HG02642 (cell line): Measurements from ENCODE around the gene PHF11.

Experiments
- ATAC-seq: cut with Tn5 transposase; IDR thresholded peaks from one replicate; pipeline ENCODE4 v1.9.1; 2021; ENCODE audit warnings: mild to moderate bottlenecking; ENCODE audit not compliant: unreplicated experiment, poor library complexity

Gene PHF11

DNA sequence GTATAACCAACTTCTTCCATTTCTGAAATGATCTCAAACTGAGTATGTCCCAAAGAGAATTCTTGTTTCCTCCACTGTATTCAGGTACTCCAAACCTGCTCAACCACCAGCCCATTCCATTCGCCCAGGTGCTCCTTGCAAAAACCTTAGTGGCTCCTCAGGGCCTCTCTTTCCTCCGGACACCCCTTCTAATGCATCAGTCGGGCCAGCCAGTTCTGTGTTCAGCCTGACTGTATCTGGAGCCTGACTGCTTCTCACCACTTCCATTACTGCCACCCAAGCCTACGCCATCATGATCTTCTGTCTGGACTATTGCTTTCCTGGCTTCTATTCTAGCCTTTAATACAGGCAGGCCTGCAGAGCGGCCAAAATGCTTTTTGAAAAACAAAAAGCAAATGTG lies 1.5 kb downstream of the PHF11 start:
- ATAC-seq = no peak

DNA sequence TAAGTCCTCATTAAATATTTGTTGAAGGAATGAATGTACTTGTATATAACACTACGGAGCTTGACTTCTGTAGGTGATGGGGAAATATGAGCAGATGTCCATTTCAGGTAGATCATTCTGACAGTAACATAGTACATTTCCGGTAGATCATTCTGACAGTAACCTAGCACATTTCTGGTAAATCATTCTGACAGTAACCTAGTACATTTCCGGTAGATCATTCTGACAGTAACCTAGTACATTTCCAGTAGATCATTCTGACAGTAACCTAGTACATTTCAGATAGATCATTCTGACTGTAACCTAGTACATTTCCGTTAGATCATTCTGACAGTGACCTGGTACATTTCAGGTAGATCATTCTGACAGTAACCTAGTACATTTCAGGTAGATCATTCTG lies 2.5 kb downstream of the PHF11 start:
- no peak for ATAC-seq

- ATAC-seq = no peak
These were observed 4.3 kb downstream of the PHF11 start for GRCh38 chr13:49499889-49500660.

- no peak for ATAC-seq
These were observed 7.2 kb downstream of the PHF11 start for GRCh38 chr13:49502954-49503353.

- ATAC-seq = no peak
These were observed 8.2 kb downstream of the PHF11 start for GRCh38 chr13:49503951-49504350.

GRCh38 chr13:49512578-49512977 lies 16.8 kb downstream of the PHF11 start:
- ATAC-seq = no peak

DNA sequence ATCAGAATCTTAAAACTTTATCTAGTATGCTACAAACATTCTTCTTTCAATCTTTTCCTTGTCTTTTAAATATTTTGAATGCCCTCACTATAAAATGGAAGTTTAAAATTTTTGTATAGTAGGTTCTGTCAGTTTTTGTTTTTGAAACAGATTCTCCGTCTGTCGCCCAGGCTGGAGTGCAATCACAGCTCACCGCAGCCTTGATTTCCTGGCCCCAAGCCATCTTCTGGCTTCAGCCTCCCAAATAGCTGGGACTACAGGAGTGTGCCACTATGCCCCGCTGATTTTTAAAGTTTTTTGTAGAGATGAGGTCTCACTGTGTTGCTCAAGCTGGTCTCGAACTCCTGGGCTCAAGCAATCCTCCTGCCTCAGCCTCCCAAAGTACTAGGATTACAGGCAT lies 20.7 kb downstream of the PHF11 start:
- ATAC-seq = no peak

- ATAC-seq = no peak
These were observed 21.7 kb downstream of the PHF11 start for GRCh38 chr13:49517461-49517860.

- ATAC-seq = no peak
These were observed 25.5 kb downstream of the PHF11 start for GRCh38 chr13:49521224-49521623.

GRCh38 chr13:49524740-49525501 lies 29.2 kb downstream of the PHF11 start:
- no peak for ATAC-seq

DNA sequence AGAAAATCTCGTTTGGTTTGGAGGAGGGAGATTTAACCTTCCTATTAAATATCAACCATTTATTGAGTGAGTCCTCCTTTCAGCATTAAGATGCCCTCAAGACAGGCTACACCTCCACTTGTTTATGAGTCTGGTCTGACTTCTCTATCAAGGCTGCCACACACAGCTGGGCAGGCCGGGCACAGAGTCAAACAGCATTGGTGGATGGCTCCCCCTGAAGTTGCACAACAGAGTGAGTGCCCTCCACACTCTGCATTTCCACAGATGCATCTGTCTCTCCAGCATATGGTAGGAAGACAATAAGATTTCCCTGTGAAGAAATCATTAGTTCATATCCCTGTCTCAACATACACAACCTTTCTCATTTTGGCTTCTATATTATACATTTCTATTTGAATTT lies 31.4 kb downstream of the PHF11 start:
- ATAC-seq = no peak

DNA sequence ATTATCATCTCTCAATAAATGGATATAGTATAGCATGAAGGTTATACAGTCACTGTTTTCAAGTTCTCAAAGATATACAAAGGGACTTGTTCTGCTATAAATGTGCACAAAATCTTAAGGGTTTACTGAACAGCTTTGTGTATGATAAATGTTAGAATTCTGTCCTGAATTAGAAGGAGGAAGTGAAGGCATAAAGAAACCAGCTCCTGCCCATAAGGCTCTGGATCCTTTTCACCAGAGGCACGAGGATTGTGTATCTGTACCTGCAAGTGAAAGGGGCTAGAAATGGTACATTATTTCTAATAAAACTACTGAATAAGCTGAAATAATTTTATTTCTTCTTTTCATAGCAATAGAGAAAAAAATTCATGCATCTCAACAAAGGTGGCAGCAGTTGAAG lies 32.4 kb downstream of the PHF11 start:
- ATAC-seq = no peak

DNA sequence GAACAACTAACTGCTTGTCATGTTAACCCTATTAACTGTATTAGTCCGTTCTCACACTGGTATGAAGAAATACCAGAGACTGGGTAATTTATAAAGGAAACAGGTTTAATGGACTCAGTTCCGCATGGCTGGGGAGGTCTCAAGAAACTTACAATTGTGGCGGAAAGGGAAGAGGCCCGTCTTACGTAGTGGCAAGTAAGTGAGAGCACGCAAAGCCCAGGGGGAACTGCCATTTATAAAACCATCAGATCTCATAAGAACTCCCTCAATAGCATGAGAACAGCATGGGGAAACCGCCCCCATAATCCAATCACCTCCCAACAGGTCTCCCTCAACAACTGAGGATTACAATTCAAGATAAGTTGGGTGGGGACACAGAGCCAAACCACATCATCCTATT lies 34.7 kb downstream of the PHF11 start:
- peak; percentile 73 for ATAC-seq

DNA sequence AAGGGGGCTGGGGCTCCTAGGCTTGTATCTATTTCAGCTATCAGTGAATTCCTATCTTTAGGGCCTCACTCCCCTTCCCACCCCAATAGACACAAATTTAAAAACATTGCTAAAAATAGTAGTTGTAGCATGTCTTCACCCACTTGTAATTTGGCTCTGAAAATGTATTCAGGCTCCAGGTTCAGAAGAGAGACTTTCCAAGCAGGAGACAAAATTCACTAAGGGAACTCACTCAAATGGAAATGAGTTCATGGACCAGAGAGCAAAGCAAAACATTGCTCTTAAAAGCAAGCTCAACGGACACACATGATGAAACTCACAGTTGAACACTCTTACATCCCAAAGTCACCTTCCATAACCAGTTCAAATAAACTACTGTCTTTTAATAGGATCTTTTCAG lies 36.8 kb downstream of the PHF11 start:
- ATAC-seq = no peak

GRCh38 chr13:49533011-49533410 lies 37.3 kb downstream of the PHF11 start:
- no peak for ATAC-seq

GRCh38 chr13:49533591-49534269 lies 38.0 kb downstream of the PHF11 start:
- no peak for ATAC-seq

DNA sequence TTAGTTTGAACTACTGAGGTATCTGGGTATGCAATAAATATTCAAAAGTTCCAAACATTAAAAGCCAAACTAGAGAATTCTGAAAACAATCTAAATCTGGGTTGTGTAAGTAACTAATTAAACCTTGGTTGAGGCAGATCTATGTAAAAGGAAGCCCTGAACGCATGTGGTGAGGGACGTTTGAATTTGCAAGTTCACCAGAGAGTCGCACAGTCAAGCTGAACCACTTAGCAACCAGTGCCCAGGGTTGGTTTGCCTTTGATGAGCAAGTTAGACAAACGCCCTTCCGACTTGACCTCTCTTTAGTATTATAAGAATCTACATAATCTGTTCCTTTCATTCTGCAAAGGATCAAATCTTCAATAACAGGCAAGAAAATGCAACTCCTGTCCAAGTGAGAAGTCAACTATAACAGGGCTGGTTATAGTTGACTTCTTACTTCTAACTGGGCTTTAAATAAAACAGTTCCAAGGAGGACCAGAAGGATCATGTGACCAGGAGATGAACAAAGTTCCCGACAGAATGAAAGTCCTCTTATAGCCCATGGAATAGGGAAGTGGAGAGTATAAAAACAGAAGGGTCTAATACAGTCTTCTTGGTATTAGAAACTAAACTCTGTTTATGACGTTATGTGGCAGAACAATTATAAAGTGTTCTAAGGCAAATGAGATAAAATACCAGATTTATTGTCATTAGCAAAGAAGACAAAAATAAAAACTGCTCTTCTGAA lies 40.6 kb downstream of the PHF11 start:
- ATAC-seq = no peak

- ATAC-seq = no peak
These were observed 42.7 kb downstream of the PHF11 start for GRCh38 chr13:49538404-49538803.

- ATAC-seq = no peak
These were observed 43.6 kb downstream of the PHF11 start for GRCh38 chr13:49539313-49539712.

DNA sequence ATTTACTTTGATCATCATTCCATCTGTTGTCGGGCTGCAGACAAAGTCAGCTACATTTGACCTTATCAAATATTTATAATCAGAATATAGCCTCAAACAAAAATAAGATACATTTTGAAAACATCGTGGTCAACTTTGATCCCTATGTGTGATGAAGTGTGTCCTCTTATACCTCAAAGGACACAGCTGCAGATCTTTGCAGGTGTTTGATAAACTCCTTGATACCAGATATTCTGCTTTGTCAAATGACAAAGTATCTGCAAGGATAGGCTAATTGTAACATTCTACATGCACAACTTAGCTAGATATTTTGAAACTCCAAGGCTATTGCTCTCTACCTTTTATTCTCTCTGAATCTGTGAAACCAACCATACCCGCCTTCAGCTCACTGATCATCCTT lies 44.0 kb downstream of the PHF11 start:
- no peak for ATAC-seq

DNA sequence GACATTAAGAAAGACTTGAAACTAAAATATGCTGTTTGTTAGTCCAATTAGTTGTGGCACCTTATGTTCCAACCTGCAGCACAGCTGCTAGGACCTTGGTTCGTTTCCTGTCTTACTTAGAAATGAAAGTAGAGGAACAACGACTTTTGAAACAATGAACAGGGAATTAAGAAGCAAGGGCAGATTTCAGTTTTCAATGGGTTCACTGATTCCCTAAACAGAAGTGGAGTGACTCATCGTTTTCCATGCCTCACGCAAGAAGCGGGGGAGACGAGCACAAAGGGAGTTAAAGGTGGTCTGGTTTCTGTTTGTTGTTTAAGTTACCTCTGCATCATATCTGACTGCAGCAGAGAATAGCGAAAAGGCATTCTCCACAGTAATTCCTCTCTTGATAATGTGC lies 44.8 kb downstream of the PHF11 start:
- ATAC-seq = peak; percentile 57
